ENCODE results near the gene GBP6. TPM values are rescaled to one million over a fixed set of nuclear protein-coding genes. Genes with fewer than 3 reads are reported as not detected.

The GBP6 gene
- total RNA-seq, 4 donors from 2014 or later = not detected

Other genes starting within 250 kb of the GBP6 start
- 100 to 1,000 TPM in 1 of 4 donors, 10 to 100 TPM in 3; 28.6 to 115 (median 56.2) TPM for gene GBP2, start 237.9 kb upstream of the GBP6 start, total RNA-seq
- gene GBP7, start 188.1 kb upstream of the GBP6 start, total RNA-seq = not detected
- 10 to 100 TPM in 1 of 4 donors, 1 to 10 TPM in 3; 1.6 to 15.0 (median 5.0) TPM for gene GBP4, start 165.1 kb upstream of the GBP6 start, total RNA-seq
- gene GBP5, start 91.2 kb upstream of the GBP6 start, total RNA-seq = 1 to 10 TPM in 1 of 4 donors, under 1 TPM in 2, not detected in 1; 0.13 to 1.0 (median 0.25) TPM
- gene LRRC8B, start 160.8 kb downstream of the GBP6 start, total RNA-seq = 10 to 100 TPM in 2 of 4 donors, 1 to 10 TPM in 2; 3.5 to 15.7 (median 8.5) TPM